Measurements from ENCODE around the gene RNASEH1.

RNASEH1 gene

DNA sequence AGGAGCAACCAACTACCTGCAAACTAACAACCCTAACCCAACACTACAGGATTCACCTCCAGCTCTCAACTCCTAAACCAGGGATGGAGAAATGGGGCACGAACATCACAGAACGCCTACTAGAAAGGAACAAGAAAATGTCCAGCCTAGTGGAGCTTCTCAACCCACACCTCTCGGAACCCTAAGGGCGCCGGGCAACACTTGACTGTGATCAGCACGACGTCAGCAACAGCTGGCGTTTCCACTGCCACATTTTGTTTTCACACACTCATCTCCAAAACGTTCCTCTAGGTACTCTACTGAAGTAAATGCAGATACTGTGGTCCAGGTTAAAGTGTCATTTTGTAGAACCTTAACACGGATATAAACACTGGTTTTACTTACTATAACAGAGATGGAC is 4.2 kb downstream of the RNASEH1 start:
- no peak for DNase-seq (ENCODE audit: low read depth)

- DNase-seq (ENCODE audit: low read depth), result no peak
Observed at GRCh38 chr2:3547915-3548314, 10.2 kb downstream of the RNASEH1 start.

- no peak for DNase-seq (ENCODE audit: low read depth)
Observed at GRCh38 chr2:3545788-3546478, 12.2 kb downstream of the RNASEH1 start.

DNA sequence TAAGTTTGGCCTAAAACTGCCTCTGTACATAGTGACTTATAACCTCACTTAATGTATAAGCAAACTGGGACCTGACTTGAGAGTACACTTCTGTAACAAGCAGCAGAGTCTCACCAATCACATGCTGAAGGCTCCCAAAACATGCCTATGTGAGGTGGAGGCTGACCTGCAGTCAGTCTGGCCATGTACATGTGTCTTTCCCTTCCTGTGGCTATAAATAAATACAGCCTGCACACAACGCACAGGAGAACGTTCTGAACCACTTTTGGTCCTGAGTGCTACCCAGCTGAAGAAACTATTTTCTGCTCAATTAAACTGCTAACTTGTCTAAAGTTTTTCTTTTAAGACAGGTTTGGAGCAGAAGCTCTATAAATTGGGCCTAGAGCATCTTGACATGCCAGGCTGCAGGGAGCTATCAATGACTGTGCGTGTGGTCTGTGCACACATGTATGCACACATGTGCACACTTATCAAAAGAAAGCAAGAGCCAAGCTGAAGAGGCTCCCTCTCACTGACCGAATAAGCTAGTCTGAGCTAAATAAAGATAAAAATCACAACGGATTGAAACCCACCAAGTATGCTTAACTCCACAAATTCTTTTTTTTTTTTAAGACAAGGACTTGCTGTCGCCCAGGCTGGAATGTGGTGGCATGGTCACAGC is 15.0 kb downstream of the RNASEH1 start:
- DNase-seq (ENCODE audit: low read depth), result no peak

DNA sequence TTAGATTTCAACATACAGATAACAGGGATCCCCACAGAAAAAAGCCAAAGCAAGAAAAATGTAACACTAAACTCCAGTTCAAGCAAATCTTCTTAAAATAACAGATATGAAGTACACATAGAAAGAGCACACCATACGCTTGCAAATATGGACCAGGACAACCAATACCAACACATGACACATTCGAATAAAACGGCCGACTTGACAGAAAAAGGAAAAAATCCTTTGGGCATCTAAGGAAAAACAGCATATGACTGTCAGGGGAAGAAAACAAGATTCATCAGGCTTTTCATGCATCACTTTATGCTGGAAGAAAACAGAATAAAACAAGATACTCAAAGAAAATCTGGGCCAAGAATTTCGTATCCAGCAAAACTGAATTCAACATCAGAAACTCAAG is 16.0 kb downstream of the RNASEH1 start:
- no peak for DNase-seq (ENCODE audit: low read depth)

- DNase-seq (ENCODE audit: low read depth), result no peak
Observed at GRCh38 chr2:3539836-3540235, 18.3 kb downstream of the RNASEH1 start.

DNA sequence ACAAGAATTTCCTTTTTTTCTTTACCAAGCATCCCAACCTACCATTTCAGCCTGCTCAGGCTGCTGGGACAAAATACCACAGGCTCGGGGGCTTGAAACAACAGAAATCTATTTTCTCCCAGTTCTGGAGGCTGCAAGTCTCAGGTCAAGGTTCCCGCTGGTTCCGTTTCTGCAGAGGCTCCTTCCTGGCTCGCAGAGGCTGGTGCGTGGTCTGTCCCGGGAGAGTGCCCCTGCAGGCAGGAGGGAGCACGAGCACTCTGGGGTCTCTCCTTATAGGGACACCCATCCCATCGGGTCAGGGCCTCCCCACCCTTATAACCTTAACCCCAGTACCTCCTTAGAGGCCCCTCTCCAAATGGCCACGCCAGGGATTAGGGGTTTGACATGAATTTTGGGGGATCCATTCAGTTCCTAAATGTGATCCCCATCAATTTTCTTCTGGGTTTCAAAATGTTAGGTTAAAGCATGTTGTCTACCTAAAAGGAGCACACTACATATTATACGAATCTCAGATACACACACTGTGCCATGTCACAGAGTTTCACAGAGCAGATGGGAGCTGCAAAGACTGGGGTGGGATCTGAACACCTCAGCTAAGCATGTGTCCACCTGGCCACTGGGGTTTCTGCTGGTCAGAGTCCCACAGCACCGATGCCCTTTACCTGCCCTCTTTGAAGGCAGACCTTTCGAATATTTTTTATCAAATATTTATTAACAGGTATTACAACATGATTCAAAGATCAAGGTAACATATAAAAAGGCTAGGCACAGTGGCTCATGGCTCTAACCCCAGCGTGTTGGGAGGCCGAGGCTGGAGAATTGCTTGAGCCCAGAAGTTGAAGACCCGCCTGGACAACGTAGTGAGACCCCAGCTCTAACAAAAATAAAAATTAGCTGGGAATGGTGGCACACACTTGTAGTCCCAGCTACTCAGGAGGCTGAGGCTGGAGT is 21.2 kb downstream of the RNASEH1 start:
- no peak for DNase-seq (ENCODE audit: low read depth)

- no peak for DNase-seq (ENCODE audit: low read depth)
Observed at GRCh38 chr2:3535794-3536681, 22.1 kb downstream of the RNASEH1 start.

DNA sequence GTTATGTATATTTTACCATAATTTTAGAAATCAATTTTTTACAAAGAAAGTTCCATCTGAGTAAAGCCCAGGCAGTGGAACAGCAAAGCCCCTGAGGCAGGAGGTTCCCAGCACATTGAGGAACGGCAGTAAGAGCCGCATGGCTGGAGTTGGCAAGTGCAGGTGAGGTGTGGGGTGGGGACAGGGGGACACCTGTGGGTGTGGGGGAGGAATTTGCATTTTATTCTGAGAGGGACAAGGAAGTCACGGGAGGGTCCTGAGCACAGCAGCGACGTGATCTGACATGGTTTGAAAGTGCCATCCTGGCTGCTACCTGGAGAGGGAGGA is 22.7 kb downstream of the RNASEH1 start:
- no peak for DNase-seq (ENCODE audit: low read depth)

GRCh38 chr2:3534251-3534814 is 23.8 kb downstream of the RNASEH1 start:
- DNase-seq (ENCODE audit: low read depth), result no peak

DNA sequence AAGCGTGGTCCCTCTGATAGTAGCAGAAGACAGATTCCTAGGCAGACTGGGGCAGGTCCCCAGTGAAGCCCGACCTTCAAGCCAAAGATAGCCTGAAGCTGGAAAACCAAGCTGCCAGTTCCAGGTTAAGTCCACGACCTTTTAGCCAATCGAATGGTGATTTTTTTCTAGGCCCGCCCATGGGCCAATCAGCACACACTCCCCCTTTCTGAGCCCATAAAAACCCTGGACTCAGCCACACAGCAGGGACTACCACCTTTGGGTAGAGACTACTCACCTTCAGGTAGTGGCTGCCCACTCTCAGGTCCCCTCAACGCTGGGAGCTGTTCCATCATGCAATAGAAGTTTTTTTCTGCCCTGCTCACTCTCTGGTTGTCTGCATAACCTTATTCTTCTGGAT is 24.3 kb downstream of the RNASEH1 start:
- no peak for DNase-seq (ENCODE audit: low read depth)

GRCh38 chr2:3532941-3533340 is 25.2 kb downstream of the RNASEH1 start:
- no peak for DNase-seq (ENCODE audit: low read depth)

DNA sequence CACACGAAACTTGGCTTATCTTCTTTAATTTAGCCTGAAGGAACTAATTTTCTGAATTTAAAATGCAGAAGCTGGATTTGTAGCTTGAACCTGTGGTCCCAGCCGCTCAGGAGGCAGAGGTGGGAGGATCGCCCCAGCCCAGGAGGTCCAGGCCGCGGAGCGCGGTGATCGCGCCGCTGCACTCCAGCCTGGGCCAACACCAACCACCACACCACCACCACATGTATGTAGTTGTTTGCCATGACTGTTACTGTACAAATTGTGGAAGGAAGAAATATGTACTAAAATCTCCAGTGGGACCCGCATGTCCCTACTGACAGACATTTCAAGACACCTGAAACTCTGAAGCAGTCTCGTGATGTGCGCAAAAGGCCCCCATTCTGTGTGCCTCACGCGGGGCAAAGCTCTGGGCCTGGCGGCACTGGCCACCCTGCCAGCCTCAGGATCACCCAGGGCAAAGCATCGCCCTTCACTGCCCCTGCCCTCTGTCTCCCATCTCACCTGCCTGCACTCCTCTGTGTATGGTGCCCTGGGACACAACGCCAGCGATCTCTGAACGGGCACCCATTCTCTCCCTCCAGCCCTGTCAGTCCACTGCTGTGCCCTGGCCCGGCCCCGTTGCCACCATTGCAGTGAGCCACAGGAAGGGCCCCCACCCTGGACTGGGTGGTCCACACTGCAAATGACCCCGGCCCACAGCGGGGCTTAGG is 28.7 kb downstream of the RNASEH1 start:
- no peak for DNase-seq (ENCODE audit: low read depth)

DNA sequence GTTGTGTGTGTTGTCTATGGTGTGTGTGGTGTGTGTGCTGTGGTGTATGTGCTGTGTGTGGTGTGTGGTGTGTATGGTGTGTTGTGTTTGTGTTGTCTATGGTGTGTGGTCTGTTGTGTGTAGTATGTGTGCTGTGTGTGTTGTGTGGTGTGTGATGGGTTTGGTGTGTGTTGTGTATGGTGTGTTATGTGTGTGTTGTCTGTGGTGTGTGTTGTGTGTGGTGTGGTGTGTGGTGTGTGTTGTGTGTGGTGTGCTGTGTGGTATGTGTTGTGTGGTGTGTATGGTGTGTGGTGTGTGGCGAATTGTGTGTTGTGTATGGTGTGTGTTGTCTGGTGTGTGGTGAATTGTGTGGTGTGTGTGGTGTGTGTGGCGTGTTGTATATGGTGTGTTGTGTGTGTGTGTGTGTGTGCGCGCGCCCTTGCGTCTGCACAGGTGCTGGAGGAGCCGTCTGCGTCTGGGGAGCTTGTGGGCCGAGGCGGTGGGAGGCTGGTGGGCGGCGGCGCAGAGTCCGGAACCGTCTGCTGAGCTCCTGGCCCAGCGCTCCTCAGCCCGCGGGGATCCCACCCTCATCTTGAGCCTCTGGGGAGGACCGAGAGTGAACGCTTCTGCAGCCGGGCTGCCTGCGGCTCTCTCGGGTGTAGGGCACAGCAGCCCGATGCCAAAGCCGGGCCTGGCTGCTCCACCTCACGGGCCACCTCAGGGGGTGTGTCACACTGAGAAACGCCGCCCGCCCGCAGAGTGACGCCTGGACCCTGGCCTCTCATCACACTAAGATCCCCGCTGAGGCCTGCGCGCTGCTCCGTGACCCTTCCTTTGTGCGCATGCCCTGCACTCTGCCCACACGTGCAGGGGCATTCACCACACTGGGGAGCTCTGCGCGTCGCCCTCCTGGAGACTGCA is 30.0 kb downstream of the RNASEH1 start:
- no peak for DNase-seq (ENCODE audit: low read depth)

DNA sequence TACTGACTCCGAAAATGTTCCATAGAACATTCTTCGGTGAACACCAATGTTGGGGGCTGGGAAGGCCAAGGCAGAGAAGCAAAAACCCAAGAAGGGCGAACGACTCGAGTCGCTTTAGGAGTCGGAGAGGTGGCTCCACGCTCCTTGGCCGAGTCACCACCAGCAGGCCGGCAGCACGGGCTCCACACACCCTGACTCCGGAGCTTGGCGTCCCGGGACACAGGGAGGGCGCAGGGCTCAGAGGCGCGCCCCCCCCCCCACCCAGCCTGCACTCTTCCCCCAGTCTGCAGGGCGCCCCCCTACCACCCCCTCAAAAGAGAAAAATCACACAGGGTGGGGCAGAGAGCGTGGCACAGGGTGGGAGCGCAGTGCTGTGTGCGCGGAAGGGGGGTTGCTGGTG is 31.3 kb downstream of the RNASEH1 start:
- no peak for DNase-seq (ENCODE audit: low read depth)

DNA sequence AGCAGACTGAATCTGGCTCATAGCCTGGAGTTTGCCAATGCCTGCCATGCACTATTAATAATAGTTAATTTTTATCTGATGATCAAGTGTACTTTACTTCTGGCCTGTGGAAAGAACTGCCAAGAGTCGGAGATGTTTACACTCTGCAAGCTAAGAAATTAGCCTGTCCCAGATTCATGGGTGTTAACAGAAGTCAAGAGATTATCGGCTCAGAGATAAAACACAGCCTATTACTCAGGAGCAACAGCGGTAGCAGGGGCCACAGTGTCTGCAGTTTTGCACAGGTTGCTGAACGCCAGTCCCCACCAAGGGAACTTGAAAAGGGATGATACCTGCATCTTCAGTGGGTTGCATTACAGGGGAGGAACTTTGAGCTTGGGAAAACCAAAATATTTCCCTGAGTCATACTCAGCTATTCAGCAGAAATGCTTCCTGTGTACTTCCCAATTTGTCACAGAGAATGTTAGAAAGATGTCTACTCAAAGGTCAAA is 34.5 kb downstream of the RNASEH1 start:
- DNase-seq (ENCODE audit: low read depth), result no peak

- DNase-seq (ENCODE audit: low read depth), result no peak
Observed at GRCh38 chr2:3522961-3523421, 35.1 kb downstream of the RNASEH1 start.

GRCh38 chr2:3520591-3520990 is 37.5 kb downstream of the RNASEH1 start:
- no peak for DNase-seq (ENCODE audit: low read depth)

Measured in stimulated activated CD8-positive, alpha-beta memory T cell treated with anti-CD3 and anti-CD28 coated beads, Interleukin-15, amount 100 ng/mL, for 24 hours (primary cell).